AG04449 (cell line): Measurements from ENCODE around the gene EPC1.
"Not testable (repeated sequence)": the region's sequence is repeated elsewhere in the genome, so short reads cannot be mapped to it uniquely, and the experiment has no call there.

Source experiments
- CTCF ChIA-PET: fragments of 350-600 bp; formaldehyde crosslinking; extraction: SDS; loops from one replicate; lab custom pipeline; 2021; ENCODE audit warnings: antibody characterized with exemption; lab: Yijun Ruan, JAX
- POLR2A ChIA-PET: fragments of 400-600, 350-600 bp; formaldehyde crosslinking; extraction: SDS; loops from one replicate; lab custom pipeline; 2020; ENCODE audit warnings: antibody characterized with exemption, inconsistent platforms; lab: Yijun Ruan, JAX
- DNase-seq: peaks from one replicate; pipeline ENCODE4 v3.0.0-alpha.2; 2010; ENCODE audit warnings: low read depth, low spot score
- H3K4me3 ChIP-seq: 2 replicates; pipeline ENCODE4 v1.5.1; 2011; ENCODE audit warnings: low read depth, mild to moderate bottlenecking, control low read depth, low read length
- CTCF ChIP-seq: IDR thresholded peaks from one replicate; pipeline ENCODE4 v1.5.1; 2011; ENCODE audit warnings: mild to moderate bottlenecking, moderate library complexity, low read length, control low read depth, inconsistent platforms; ENCODE audit not compliant: insufficient read depth; ENCODE audit errors: missing control alignments

The EPC1 gene

GRCh38 chr10:32263300-32263699, 83.7 kb downstream of the EPC1 start:
- no peak for TF ChIP-seq CTCF
- DNase-seq = no peak
- H3K4me3 ChIP-seq = no peak overlapping the region
- POLR2A ChIA-PET = no interaction called here
- CTCF ChIA-PET = no interaction called here

- POLR2A ChIA-PET = no interaction called here
- no peak for TF ChIP-seq CTCF
- CTCF ChIA-PET = interaction anchor here (7.8 to 8.5 kb wide), 2 partner anchors 14 to 84 kb away, joined by 70 read pairs; no protein-coding TSS in a partner anchor
- no peak for DNase-seq
- no peak overlapping the region for H3K4me3 ChIP-seq
Observed at GRCh38 chr10:32259551-32259950, 87.4 kb downstream of the EPC1 start.

DNA sequence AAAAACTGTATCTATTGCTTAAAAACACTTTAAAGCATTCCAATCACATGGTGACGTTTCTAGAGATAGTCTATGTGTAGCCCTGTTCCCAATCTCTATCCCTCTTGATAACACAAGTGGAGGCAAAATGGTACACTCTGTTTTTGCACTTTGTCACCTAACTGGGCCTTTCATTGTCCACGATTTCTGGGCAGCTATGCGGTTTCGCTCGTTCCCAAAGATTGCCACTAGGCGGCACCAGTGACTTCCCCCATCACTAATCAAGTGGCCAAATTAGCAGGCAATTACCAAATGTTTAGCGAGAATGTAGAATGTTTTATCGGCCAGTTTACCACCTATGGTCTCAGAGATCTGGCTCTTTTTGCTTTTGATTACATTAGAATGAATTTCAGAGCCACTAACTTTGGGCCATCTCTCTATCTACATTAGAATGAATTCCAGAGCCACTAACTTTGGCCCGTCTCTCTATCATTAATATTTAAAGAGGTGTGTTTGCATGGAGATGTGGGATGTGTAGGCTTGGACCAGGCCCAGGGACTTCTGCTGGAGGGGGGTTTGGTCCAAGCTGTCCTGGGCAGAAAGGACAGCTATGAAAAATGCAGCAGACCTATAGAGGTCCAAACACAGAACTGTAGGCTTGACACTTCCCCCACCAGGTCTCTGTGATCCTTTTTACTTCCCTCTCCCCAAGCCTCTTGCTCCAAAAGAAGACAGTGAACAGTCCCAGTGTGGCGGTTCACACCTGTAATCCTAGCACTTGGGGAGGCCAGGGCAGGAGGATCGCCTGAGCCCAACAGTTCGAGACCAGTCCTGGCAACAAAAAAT, 90.1 kb downstream of the EPC1 start:
- no peak for DNase-seq
- peak; percentile 78 for TF ChIP-seq CTCF
- POLR2A ChIA-PET = no interaction called here
- no peak overlapping the region for H3K4me3 ChIP-seq
- CTCF ChIA-PET = interaction anchor here (0.6 to 8.5 kb wide), 26 partner anchors 11 to 752 kb away, joined by 3 to 70 read pairs (median 4); no protein-coding TSS in a partner anchor

DNA sequence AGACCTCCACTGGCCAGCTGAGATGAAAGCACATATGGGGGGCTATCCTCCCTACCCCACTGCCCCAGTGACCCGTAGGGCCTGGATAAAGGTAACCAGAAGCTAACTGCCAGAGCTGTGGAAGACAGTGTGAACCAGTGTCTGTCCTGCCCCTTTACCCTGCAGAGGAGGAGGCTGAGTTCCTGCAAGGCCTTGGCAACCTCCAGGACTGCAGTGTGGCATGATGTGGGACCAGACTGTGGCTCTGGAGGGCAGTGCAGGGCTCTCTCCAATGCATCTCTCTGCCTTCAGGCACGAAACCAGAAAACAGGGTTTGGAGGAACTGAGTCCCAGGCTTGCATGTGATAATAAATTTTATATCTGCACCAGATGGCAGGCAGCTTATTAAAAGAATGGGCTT, 93.1 kb downstream of the EPC1 start:
- no peak for TF ChIP-seq CTCF
- ChIA-PET CTCF (interaction anchor here (1.0 to 8.5 kb wide), 6 partner anchors 8 to 115 kb away, joined by 3 to 70 read pairs (median 26); no protein-coding TSS in a partner anchor), POLR2A (no interaction called here)
- DNase-seq = no peak
- no peak overlapping the region for H3K4me3 ChIP-seq

GRCh38 chr10:32253276-32253675, 93.7 kb downstream of the EPC1 start:
- H3K4me3 ChIP-seq = no peak overlapping the region
- ChIA-PET POLR2A (no interaction called here), CTCF (interaction anchor here (1.0 to 8.5 kb wide), 6 partner anchors 7 to 115 kb away, joined by 3 to 70 read pairs (median 26); no protein-coding TSS in a partner anchor)
- no peak for TF ChIP-seq CTCF
- no peak for DNase-seq

DNA sequence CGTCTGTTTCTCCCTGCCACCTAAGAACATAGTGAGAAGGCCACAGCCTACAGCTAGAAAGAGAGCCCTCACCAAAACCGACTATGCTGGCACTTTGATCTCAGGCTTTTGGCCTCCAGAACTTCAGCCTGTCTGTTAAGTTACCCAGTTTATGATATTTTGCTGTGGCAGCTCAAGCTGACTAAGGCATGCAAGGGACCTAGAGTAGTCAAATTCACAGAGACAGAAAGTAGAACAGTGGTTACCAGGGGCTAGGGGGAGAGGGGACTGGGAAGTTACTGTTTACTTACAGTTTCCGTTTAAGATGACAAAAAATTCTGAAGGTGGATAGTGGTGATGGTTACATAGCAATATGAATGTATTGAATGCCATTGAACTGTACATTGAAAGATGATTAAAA, 96.5 kb downstream of the EPC1 start:
- CTCF ChIA-PET = interaction anchor here (1.0 kb wide), 1 partner anchor 95 kb away, joined by 5 read pairs; no protein-coding TSS in a partner anchor
- POLR2A ChIA-PET, DNase-seq, H3K4me3 ChIP-seq: not testable (repeated sequence)
